Mesenchymal stem cell (in vitro differentiated cells and primary cell): Measurements from ENCODE around the gene UPK3A.

Experiments
- DNase-seq: peaks from one replicate; pipeline ENCODE4 v3.0.0-alpha.2; 2013
- H2AFZ ChIP-seq: one replicate; pipeline ENCODE4 v1.6.1; 2013; ENCODE audit warnings: low read depth, mild to moderate bottlenecking, control low read depth, inconsistent platforms, low read length, moderate library complexity
- H2AK5ac ChIP-seq: 2 replicates; pipeline ENCODE4 v1.6.1; 2013; ENCODE audit warnings: low read length, moderate library complexity, mild to moderate bottlenecking, inconsistent platforms; ENCODE audit not compliant: severe bottlenecking
- H2BK120ac ChIP-seq: one replicate; pipeline ENCODE4 v1.6.1; 2013; ENCODE audit warnings: low read depth, mild to moderate bottlenecking, inconsistent platforms, low read length, moderate library complexity
- H2BK12ac ChIP-seq, 2 experiments: one replicate each; pipeline ENCODE4 v1.6.1; 2013; ENCODE audit warnings: inconsistent platforms in 2 of 2, low read length in 2 of 2, mild to moderate bottlenecking in 2 of 2, moderate library complexity in 2 of 2, control low read depth in 1 of 2
- H2BK15ac ChIP-seq: one replicate; pipeline ENCODE4 v1.6.1; 2013; ENCODE audit warnings: mild to moderate bottlenecking, low read depth, inconsistent platforms; ENCODE audit not compliant: poor library complexity, severe bottlenecking
- H2BK5ac ChIP-seq: 2 replicates; pipeline ENCODE4 v1.6.1; 2013; ENCODE audit warnings: low read depth, mild to moderate bottlenecking, low read length, control low read depth, inconsistent platforms; ENCODE audit not compliant: poor library complexity, severe bottlenecking
- H3K14ac ChIP-seq, 2 experiments: one replicate each; pipeline ENCODE4 v1.6.1; 2013; ENCODE audit warnings: inconsistent platforms in 2 of 2, low read length in 2 of 2, control low read depth in 1 of 2, mild to moderate bottlenecking in 1 of 2, moderate library complexity in 1 of 2
- H3K18ac ChIP-seq, 2 experiments: one replicate each; pipeline ENCODE4 v1.6.1; 2013; ENCODE audit warnings: inconsistent platforms in 2 of 2, low read length in 2 of 2, control low read depth in 1 of 2, low read depth in 1 of 2, mild to moderate bottlenecking in 1 of 2
- H3K23ac ChIP-seq, 2 experiments: one replicate each; pipeline ENCODE4 v1.6.1; 2013; ENCODE audit warnings: inconsistent platforms in 2 of 2, low read length in 2 of 2, mild to moderate bottlenecking in 2 of 2, moderate library complexity in 2 of 2, control low read depth in 1 of 2
- H3K27ac ChIP-seq: 2 replicates; pipeline ENCODE4 v1.5.1; 2013; ENCODE audit warnings: mild to moderate bottlenecking, moderate library complexity, low read length, control low read depth, inconsistent platforms; ENCODE audit not compliant: poor library complexity, severe bottlenecking
- H3K27me3 ChIP-seq, 2 experiments: 2 replicates each; pipeline versions ENCODE4 v1.6.1 to v1.7.0; 2013; ENCODE audit warnings: low read length in 2 of 2, mild to moderate bottlenecking in 2 of 2, moderate library complexity in 2 of 2, control low read depth in 1 of 2, inconsistent platforms in 1 of 2; ENCODE audit not compliant: control insufficient read depth in 1 of 2, insufficient read depth in 1 of 2
- H3K36me3 ChIP-seq, 2 experiments: 2 replicates each; pipeline versions ENCODE4 v1.6.1 to v1.7.0; 2013; ENCODE audit warnings: low read length in 2 of 2, control low read depth in 1 of 2, inconsistent platforms in 1 of 2, low read depth in 1 of 2, mild to moderate bottlenecking in 1 of 2; ENCODE audit not compliant: insufficient read depth in 2 of 2, control insufficient read depth in 1 of 2
- H3K4ac ChIP-seq, 2 experiments: one replicate each; pipeline ENCODE4 v1.6.1; 2013; ENCODE audit warnings: inconsistent platforms in 2 of 2, low read length in 2 of 2, mild to moderate bottlenecking in 2 of 2, moderate library complexity in 2 of 2, control low read depth in 1 of 2, low read depth in 1 of 2
- H3K4me1 ChIP-seq: 2 replicates; pipeline ENCODE4 v1.6.1; 2013; ENCODE audit warnings: low read depth, low read length, control low read depth; ENCODE audit not compliant: control insufficient read depth, insufficient read depth
- H3K4me2 ChIP-seq: 2 replicates; pipeline ENCODE4 v1.6.1; 2013; ENCODE audit warnings: low read length, mild to moderate bottlenecking, inconsistent platforms; ENCODE audit not compliant: poor library complexity, severe bottlenecking
- H3K4me3 ChIP-seq, 2 experiments: 2 replicates each; pipeline versions ENCODE4 v1.5.1 to v1.7.0; 2013; ENCODE audit warnings: low read length in 2 of 2, mild to moderate bottlenecking in 2 of 2, control low read depth in 1 of 2, low read depth in 1 of 2; ENCODE audit not compliant: insufficient read depth in 1 of 2
- H3K79me1 ChIP-seq: replicated peaks from 2 replicates; pipeline ENCODE4 v1.6.1; 2013; ENCODE audit warnings: mild to moderate bottlenecking, control low read depth, low read length, inconsistent platforms; ENCODE audit not compliant: poor library complexity, severe bottlenecking
- H3K9ac ChIP-seq: 2 replicates; pipeline ENCODE4 v1.7.0; 2013; ENCODE audit warnings: mild to moderate bottlenecking, low read length, moderate library complexity
- H3K9me3 ChIP-seq: 2 replicates; pipeline ENCODE4 v1.7.0; 2013; ENCODE audit warnings: mild to moderate bottlenecking, low read length; ENCODE audit not compliant: control insufficient read depth
- H4K8ac ChIP-seq: one replicate; pipeline ENCODE4 v1.6.1; 2013; ENCODE audit warnings: inconsistent platforms, mild to moderate bottlenecking, low read length, moderate library complexity
- H4K91ac ChIP-seq: one replicate; pipeline ENCODE4 v1.6.1; 2013; ENCODE audit warnings: mild to moderate bottlenecking, low read length, inconsistent platforms
- WGBS: methylation state at CpG from one replicate; pipeline ENCODE4 v1.1.7; 2013; ENCODE audit warnings: mixed read lengths; 5-methylcytosine and 5-hydroxymethylcytosine counted together

UPK3A gene

DNA sequence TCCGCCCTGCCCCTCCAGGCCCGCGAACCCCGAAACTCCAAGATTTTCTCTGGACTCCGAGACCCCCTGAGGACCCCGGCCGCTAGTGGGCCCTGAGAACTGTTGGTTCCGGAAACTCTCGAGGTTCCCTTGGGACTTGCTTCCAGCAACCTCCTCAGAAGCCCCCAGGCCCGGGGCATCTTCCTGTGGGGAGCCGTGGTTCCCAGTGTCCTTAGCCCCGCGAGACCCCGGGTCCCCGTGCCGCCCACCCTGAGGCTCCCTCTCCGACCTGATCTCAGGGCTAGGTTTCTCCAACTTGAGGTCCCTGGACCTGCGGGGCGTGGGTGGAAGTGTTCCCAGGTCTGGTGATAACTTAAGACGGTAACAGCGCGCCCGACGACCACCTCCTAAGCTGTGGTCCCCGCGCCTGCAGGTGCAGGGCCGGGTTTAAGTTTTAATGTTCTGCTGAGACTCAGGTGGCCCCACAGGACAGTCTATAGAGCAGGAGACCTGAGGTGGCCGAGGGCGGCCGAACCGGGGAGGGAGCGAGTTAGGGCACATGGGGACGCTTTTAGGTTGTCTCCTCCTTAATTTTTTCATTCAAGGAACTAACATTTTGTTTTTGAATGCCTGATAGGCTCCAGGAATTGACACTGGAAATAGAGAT lies 25.7 kb downstream of the UPK3A start:
- peaks cover 15% of the 10 kb centered on the region for H3K4me1 ChIP-seq
- H4K91ac ChIP-seq: no peak overlapping the region
- H3K79me1 ChIP-seq: peaks cover 32% of the 10 kb centered on the region
- no peak overlapping the region for H2BK5ac ChIP-seq
- peaks cover 0 to 3% of the 10 kb centered on the region in 2 experiments for H3K36me3 ChIP-seq
- H2BK15ac ChIP-seq: no peak overlapping the region
- no peak overlapping the region for H2AK5ac ChIP-seq
- peak overlapping the region; percentile 90 for H2BK120ac ChIP-seq
- H3K4me3 ChIP-seq: peak overlapping the region; percentile 82 to 90
- no peaks in the 10 kb centered on the region for H3K27me3 ChIP-seq
- peak overlapping the region in 1 of 2 experiments; percentile 35 for H2BK12ac ChIP-seq
- peak overlapping the region; percentile 88 for H3K9ac ChIP-seq
- no peaks in the 10 kb centered on the region for H3K9me3 ChIP-seq
- no peak overlapping the region for H3K27ac ChIP-seq
- H3K14ac ChIP-seq: peak overlapping the region in 1 of 2 experiments; percentile 39
- peak overlapping the region in 1 of 2 experiments; percentile 85 for H3K23ac ChIP-seq
- H3K4me2 ChIP-seq: peak overlapping the region; percentile 93
- DNase-seq: no peak
- H3K4ac ChIP-seq: peak overlapping the region in 1 of 2 experiments; percentile 73
- 6% methylated on average over 27 of the region's 33 CpGs for WGBS
- peak overlapping the region; percentile 56 to 85 for H3K18ac ChIP-seq
- H4K8ac ChIP-seq: no peak overlapping the region
- peak overlapping the region; percentile 60 for H2AFZ ChIP-seq

DNA sequence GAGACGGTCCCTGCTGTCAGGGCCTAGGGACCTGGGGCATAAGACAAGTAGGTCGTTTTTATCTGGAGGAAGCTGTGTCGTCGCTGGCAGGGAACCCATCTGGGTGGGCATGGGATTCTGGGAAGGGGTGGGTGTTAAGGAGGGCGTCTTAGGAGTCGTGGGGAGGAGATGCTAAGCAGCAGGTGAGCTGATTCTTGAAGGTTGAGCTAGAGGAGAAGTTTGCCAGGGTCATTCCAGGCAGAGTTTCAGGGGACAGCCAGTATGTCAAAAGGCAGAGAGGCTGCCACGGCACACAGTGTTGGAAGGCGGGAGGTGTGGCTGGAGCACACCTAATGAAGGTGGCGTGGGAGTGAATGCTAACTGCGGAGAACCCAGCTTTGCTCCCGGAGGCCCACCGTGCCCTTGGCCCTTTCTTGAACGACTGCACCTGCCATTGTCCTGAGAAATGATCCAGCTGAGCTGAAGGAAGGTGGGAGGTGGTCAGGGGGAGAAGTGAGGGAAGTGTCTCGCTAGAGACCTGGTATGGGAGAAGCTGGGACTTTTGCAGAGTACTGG lies 26.3 kb downstream of the UPK3A start:
- H2BK5ac ChIP-seq: no peak overlapping the region
- H4K91ac ChIP-seq: no peak overlapping the region
- H3K14ac ChIP-seq: no peak overlapping the region
- 69% methylated on average over 14 of the region's 14 CpGs for WGBS
- no peak overlapping the region for H3K18ac ChIP-seq
- no peak overlapping the region for H3K4ac ChIP-seq
- H3K4me1 ChIP-seq: peaks cover 15% of the 10 kb centered on the region
- peak overlapping the region in 1 of 2 experiments; percentile 32 for H3K23ac ChIP-seq
- no peak overlapping the region for H2BK15ac ChIP-seq
- H4K8ac ChIP-seq: no peak overlapping the region
- no peak for DNase-seq
- H2BK12ac ChIP-seq: peak overlapping the region in 1 of 2 experiments; percentile 70
- peaks cover 32% of the 10 kb centered on the region for H3K79me1 ChIP-seq
- peaks cover 0 to 3% of the 10 kb centered on the region in 2 experiments for H3K36me3 ChIP-seq
- H3K9me3 ChIP-seq: no peaks in the 10 kb centered on the region
- no peak overlapping the region for H2AFZ ChIP-seq
- peak overlapping the region; percentile 93 for H3K4me2 ChIP-seq
- H3K4me3 ChIP-seq: peak overlapping the region in 1 of 2 experiments; percentile 82
- H3K27ac ChIP-seq: no peak overlapping the region
- no peak overlapping the region for H2AK5ac ChIP-seq
- H3K9ac ChIP-seq: peak overlapping the region; percentile 88
- H2BK120ac ChIP-seq: no peak overlapping the region
- no peaks in the 10 kb centered on the region for H3K27me3 ChIP-seq

DNA sequence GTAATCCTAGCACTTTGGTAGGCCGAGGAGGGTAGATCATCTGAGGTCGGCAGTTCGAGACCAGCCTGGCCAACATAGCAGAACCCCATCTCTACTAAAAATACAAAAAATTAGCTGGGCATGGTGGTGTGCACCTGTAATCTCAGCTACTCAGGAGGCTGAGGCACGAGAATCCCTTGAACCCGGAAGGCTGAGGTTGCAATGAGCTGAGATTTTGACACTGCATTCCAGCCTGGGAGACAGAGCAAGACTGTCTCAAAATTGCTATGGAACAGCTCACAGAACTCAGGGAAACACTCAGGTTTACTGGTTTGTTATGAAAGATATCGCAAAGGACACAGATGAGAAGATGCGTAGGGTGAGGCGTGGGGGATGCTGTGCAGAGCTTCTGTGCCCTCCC lies 27.7 kb downstream of the UPK3A start:
- Histone ChIP-seq H3K9me3 (no peaks in the 10 kb centered on the region), H3K4ac (no peak overlapping the region), H3K14ac (no peak overlapping the region), H3K18ac (no peak overlapping the region), H2AFZ (no peak overlapping the region), H2BK120ac (no peak overlapping the region), H3K36me3 (peaks cover 0 to 3% of the 10 kb centered on the region in 2 experiments), H3K27me3 (no peaks in the 10 kb centered on the region), H2AK5ac (no peak overlapping the region), H2BK15ac (no peak overlapping the region), H3K79me1 (peaks cover 37% of the 10 kb centered on the region), H2BK12ac (no peak overlapping the region), H3K23ac (no peak overlapping the region), H2BK5ac (no peak overlapping the region), H4K8ac (no peak overlapping the region), H4K91ac (no peak overlapping the region), H3K4me3 (no peak overlapping the region), H3K4me1 (peaks cover 15% of the 10 kb centered on the region), H3K27ac (no peak overlapping the region), H3K9ac (no peak overlapping the region), H3K4me2 (no peak overlapping the region)
- DNase-seq: no peak
- 95% methylated on average over 8 of the region's 8 CpGs for WGBS

DNA sequence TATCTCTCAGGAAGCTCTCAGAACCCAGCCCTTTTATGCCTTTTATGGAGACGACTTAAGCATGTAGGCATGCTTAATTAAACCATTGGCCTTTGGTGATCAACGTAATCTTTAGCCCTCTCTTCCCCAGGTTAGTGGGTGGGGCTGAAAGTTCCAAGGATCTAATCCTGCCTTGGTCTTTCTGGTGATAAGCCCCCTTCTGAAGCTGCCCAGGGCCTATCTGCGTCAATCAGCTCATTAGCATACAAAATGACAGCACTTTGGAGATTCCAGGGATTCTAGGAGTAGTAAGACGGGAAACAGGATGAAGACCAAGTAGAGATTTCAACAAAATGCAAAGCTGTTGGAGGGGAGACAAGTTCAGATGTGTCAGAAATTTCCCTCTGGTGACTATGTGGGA lies 28.1 kb downstream of the UPK3A start:
- Histone ChIP-seq H2BK5ac (no peak overlapping the region), H3K79me1 (peaks cover 42% of the 10 kb centered on the region), H3K23ac (no peak overlapping the region), H3K18ac (no peak overlapping the region), H3K9ac (no peak overlapping the region), H3K36me3 (peaks cover 0 to 3% of the 10 kb centered on the region in 2 experiments), H2BK12ac (no peak overlapping the region), H4K8ac (no peak overlapping the region), H2BK120ac (no peak overlapping the region), H3K14ac (no peak overlapping the region), H2BK15ac (no peak overlapping the region), H3K27ac (no peak overlapping the region), H3K9me3 (no peaks in the 10 kb centered on the region), H3K4ac (no peak overlapping the region), H3K4me1 (peaks cover 18% of the 10 kb centered on the region), H3K4me2 (no peak overlapping the region), H4K91ac (no peak overlapping the region), H3K27me3 (no peaks in the 10 kb centered on the region), H2AFZ (no peak overlapping the region), H3K4me3 (no peak overlapping the region), H2AK5ac (no peak overlapping the region)
- 78% methylated on average over 4 of the region's 4 CpGs for WGBS
- no peak for DNase-seq
